CD4-positive, alpha-beta T cell treated with Interleukin-4 for 4 hours (primary cell): ENCODE data around the gene HOXA6.

Experiments
- DNase-seq: peaks from one replicate; pipeline ENCODE4 v3.0.0-alpha.2; 2020

HOXA6 gene

GRCh38 chr7:27184337-27185012 lies 36.9 kb upstream of the HOXA6 start:
- DNase-seq, result no peak

DNA sequence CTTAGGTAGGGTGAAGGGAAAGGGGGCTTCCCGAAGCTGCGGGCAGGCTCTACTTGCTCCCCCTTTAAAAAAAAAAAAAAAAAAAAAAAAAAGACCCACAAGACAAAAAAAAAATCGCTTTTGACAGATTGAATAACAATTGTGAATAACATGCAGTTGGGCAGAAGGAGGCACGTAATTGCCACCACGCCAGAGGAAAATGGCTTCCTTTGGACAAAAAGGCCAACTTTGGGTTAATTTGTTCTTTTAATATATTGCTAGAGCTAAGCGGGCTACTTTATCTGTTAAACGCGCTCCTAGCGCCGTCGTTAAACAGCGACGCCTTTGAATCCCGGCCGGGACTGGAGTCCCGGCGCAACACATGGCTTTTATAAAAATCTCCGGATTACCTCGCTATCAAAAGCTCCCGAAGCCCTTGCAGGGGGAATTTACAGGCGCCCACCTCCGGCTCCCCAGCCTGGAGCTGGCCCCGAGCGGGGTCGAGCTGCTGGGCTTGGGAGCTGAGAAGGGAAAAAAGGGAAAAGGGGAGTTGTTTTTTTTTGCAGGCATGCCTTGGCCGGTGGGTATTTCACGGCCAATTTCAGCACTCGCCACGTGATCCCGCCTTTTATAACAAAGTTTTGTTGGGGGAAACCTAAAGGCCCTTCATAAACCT lies 36.2 kb upstream of the HOXA6 start:
- no peak for DNase-seq

DNA sequence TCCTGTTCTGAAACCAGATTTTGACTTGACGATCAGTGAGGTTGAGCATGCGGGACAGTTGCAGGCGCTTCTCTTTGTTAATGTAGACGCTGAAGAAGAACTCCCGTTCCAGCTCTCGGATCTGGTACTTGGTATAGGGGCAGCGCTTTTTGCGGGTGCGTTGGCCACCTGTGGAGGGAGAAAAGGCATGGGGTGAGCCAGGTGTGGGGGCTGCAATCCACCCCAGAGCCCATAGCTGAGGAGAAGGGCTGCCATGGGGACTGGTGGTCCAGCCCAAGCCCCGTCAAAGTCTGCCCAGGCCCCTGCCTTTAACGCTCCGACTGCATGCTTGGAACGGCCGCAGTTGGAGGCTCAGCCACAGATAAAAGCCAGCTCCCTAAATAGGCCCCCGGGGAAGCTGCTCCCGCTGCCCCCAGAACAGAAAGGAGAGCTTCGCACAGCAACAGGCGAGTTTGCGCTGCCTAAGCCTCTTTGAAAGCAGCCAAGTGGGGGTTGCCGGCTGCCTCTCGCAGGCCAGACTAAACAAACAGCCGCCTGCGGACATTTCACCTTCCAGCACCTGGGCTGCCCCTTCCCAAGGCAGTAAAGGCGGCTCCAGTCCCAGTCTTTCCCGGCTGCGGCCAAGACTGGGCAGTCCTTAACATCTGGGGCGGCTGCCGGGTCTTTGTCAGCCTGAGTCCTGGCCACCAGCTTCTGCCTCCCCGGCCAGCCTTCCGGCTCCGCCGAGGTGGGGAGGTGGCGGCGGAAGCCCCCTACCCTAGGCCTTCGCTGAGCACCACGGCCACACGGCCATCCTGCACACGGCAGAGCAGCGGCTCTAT lies 35.5 kb upstream of the HOXA6 start:
- no peak for DNase-seq

GRCh38 chr7:27182285-27182841 lies 34.8 kb upstream of the HOXA6 start:
- DNase-seq, result no peak

DNA sequence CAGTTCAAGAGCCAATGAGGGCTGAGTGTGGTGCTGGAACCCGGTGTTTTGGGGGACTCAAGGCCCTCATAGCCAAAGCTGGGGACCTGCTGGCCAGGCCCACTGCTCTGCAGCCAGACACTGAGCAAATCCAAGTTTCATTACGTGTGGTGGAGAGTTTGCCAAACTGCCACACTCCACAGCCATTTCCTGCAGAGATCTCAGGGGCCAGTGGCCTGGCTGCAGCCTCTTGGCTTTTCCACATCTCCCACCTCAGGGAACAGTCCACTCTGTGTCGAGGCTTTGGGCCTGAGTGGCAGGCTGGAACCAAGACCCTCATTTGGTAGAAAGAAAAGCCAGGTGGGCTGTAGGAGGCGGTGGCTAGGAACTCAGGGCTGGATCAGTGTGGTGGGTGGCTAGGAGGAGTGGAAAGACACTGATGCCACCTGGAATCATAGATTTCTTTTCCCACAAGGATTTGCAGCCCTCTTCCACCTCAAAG lies 34.3 kb upstream of the HOXA6 start:
- no peak for DNase-seq

DNA sequence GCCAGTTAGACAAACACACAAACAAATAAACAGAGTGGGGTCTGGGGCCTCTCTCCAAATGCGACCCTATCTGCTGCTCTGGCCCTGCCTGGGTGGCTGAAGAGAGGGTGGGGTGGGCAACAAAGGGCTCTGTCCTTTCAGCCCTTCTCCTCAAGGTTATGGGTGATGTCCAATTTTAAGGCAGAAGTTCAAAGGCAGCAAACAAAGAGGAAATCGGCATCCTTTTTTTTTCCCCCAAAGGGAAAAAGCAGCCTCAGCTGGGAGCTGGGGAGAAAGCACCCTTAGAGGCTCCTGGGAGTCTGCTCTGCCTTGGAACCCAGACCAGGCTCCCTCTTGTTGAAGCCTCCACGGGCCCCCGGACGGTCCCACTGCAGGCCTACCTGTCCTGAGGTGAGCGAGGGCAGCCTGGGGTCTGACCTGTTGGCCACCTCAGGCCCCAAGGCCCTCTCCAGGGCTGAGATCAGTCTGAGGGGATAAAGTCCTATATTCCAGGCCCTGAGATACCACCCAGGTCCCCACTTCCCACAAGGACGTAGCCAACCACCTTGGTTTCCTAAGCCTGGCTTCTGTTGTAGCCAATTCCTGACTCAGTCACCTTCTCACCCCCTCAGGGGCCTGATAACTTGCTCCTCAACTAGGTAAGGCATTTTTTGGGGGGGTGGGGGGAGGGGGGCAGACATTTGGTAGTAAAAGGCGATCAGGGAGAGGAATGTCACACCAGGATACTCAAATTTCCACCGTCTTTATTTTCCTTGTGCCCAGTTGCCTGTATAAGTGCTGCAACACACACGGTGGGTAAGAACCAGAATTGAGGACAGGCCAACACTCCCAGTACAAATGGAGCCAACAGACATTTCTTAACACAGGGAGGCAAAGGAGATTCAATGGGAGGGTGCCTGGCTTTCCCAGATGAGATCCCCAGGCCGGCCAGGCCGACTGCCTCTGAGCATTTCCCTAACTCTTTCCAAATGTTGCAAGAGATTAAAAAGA lies 33.2 kb upstream of the HOXA6 start:
- no peak for DNase-seq

GRCh38 chr7:27179503-27180430 lies 32.2 kb upstream of the HOXA6 start:
- DNase-seq, result peak; percentile 42

DNA sequence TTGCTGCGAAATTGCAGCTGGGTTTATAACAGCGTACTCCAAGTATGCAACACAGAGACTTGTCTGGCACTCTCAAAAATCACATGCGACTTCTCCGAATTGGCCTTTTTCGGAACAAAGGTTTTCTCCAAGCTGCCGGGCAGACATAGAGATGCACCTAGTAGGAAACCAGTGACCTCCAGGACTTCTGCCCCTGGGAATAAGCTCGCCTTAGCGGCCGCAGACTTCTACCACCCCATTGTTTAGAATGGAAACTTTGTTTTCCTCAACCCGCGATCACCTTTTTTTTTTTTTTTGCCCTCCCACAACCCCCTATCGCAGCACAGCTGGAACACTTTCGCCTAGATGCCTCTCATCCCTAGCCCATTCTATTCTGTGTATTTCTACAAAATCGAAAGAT lies 31.5 kb upstream of the HOXA6 start:
- DNase-seq, result no peak

DNA sequence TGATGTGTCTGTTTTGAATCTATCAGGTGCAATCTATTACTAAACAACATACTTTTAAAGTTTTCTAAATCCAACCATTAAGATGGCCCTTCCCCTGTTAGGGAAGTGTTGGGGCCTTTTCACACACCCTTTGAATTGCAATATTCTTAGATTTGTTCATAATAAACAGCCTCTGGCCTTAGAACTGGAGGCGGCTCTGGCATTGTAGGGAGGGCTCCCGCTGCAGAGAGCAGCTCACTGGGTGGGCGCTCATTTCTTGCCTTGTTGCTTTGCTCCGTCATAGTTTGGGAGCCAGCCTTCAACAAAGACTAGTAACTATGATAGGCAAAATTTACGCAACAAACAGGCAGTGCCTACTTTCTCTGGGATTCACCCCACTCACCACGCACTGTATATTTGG lies 30.8 kb upstream of the HOXA6 start:
- no peak for DNase-seq

- DNase-seq, result no peak
These were observed 30.3 kb upstream of the HOXA6 start for GRCh38 chr7:27177795-27178320.

GRCh38 chr7:27176962-27177794 lies 29.6 kb upstream of the HOXA6 start:
- no peak for DNase-seq

- DNase-seq, result no peak
These were observed 28.9 kb upstream of the HOXA6 start for GRCh38 chr7:27176524-27176845.

- DNase-seq, result no peak
These were observed 28.3 kb upstream of the HOXA6 start for GRCh38 chr7:27175626-27176523.

DNA sequence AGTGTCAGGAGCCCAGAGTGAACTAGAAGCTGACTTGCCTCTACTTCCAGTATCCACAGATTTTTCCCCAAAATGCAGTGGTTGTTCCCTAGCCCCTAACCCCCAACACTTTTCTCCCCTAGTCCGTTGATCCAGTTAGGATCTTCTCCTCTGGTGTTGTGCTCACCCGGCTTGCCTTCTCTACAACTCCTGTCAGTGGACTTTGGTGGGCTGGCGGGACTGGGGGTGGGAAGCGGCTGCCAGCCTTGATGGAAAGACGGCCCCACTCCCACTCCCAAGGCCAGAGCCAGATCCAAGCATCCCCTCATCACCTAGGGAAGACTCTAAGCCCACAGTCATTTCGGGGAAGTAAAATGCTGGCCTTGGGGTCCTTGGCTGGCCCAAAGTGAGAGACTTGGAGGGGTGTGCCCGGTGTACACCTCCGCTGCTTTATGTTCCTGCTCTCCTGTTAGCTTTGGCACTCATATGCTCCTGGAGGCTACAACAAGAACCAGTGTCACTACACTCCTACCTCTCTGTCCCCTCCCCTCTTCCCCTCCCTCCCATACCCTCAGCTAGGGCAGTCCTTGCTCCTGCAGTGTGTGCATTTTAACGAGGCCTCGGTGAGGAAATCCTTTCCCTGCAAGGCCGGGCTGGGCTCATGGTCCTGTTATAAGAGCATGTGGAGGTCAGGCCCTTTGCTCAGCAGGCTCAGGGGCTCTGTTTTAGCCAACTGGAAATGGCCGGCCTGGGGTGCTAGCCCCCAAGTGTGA lies 27.5 kb upstream of the HOXA6 start:
- DNase-seq, result no peak

DNA sequence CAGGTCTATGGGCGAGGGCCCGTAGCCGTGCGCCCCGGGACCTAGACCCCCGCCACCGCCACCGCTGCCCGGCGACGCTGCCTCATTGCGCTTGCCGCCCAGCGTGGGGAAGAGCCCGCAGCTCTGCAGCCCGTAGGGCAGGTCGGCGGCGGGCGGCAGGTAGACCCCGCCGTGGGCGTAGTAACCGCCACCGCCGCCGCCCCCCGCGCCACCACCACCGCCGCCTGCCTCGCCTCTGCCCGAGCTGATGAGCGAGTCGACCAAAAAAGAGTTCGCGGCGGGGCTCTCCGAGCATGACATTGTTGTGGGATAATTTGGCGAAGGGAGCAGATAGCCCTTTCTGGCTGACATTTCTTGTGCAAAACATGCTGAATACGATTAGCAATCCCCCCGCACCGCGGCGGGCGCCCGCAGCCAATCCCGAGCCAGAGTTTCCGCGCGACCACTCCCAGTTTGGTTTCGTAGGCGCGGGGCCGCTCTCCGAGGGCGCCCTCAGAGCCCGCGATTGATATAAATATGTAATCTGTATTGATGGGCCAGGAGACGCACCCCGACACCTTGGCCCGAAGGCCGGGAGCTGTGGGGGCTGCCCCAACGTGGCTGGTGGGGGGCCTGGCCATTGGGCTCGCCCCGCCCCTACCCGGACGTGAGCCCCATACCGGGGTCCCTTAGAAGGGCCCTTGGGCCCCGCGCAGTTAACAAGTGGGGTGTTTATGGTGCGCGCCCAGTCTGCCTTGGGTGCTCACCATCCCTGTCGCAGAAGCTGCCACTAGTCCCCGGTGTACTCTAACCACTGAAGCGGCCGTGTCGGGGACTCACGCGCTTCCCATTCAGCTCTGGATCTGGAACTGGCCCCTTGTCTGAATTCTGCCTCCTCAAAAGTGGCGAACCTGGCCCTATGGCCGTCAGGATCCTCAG lies 26.6 kb upstream of the HOXA6 start, which contains the start of gene HOXA10:
TSS of gene HOXA10 (minus strand) at position 365 of the 918 bp plus-strand sequence. CDS start at position 351, 14 bp downstream.
- no peak for DNase-seq

- peak; percentile 22 for DNase-seq
These were observed 26.0 kb upstream of the HOXA6 start for GRCh38 chr7:27173511-27173955.
